Measurements from ENCODE around the gene ERCC2. TPM values are rescaled to one million over a fixed set of nuclear protein-coding genes. Genes with fewer than 3 reads are reported as not detected.

Gene ERCC2
- total and polyA plus RNA-seq, 2 of the 8 experiments (the other 6 are each of a cell fraction or from before 2014, with no cell fraction given): 107 to 117 TPM

GRCh38 chr19:45349126-45349415 lies 21.3 kb downstream of the ERCC2 start:
- FAIRE-seq: no peak
- no peak overlapping the region for H2BK120ac ChIP-seq (replicated peaks; ENCODE audit: low read depth, low read length)
- ChIA-PET POLR2A (ENCODE audit: partially characterized antibody) (interaction anchor here (0.6 to 5.9 kb wide), 5 partner anchors 11 to 306 kb away, joined by 3 to 36 read pairs (median 5); partner anchors contain the start of gene ERCC2), CTCF (ENCODE audit: partially characterized antibody) (interaction anchor here (0.7 to 1.3 kb wide), 4 partner anchors 10 to 149 kb away, joined by 3 to 4 read pairs (median 3); partner anchors contain the start of gene ERCC2)
- H3K27ac ChIP-seq (ENCODE audit: low read depth, low read length): no peak overlapping the region
- no peak overlapping the region for H2AK5ac ChIP-seq (ENCODE audit: low read depth, low read length)
- H3K23ac ChIP-seq (ENCODE audit: insufficient read length): no peak overlapping the region
- H3K14ac ChIP-seq (ENCODE audit: insufficient read length): no peak overlapping the region
- H3K4me2 ChIP-seq (ENCODE audit: insufficient read depth in 1 of 2, low read depth in 2 of 2, low read length in 2 of 2): no peak overlapping the region; a peak in 1 of 4 replicates
- peaks cover 17 to 41% (median 30%) of the 10 kb centered on the region in 4 experiments; a peak in 6 of 8 replicates for H3K36me3 ChIP-seq (ENCODE audit: control insufficient read depth in 2 of 4, insufficient read depth in 4 of 4, low read length in 3 of 4)
- H4K8ac ChIP-seq (ENCODE audit: extremely low read depth, insufficient read depth, low read length): no peak overlapping the region
- H3K27me3 ChIP-seq (replicated peaks in 1 of 4; ENCODE audit: control insufficient read depth in 3 of 4, extremely low read depth in 1 of 4, insufficient read depth in 3 of 4, low read length in 3 of 4): no peaks in the 10 kb centered on the region
- peaks cover 1 to 28% of the 10 kb centered on the region in 2 experiments for H4K20me1 ChIP-seq (replicated peaks in 1 of 2; ENCODE audit: control insufficient read depth in 1 of 2, insufficient read depth in 2 of 2, low read length in 2 of 2)
- no peaks in the 10 kb centered on the region for H3K79me2 ChIP-seq (ENCODE audit: control insufficient read depth in 1 of 2, insufficient read depth in 2 of 2, low read length in 2 of 2)
- no peak overlapping the region for H3K4me3 ChIP-seq (ENCODE audit: extremely low read depth in 1 of 4, insufficient read depth in 2 of 4, low read depth in 3 of 4, low read length in 4 of 4)
- H3K79me1 ChIP-seq (ENCODE audit: low read depth, low read length): no peaks in the 10 kb centered on the region
- H2BK12ac ChIP-seq (ENCODE audit: low read depth, low read length): no peak overlapping the region
- no peaks in the 10 kb centered on the region for H3K9me3 ChIP-seq (ENCODE audit: insufficient read depth in 2 of 2, low read depth in 1 of 2, low read length in 1 of 2)
- no peak overlapping the region for H3K4ac ChIP-seq (replicated peaks; ENCODE audit: insufficient read length, low read depth, low read length)
- H3K4me1 ChIP-seq (replicated peaks in 1 of 4; ENCODE audit: control insufficient read depth in 3 of 4, insufficient read depth in 4 of 4, low read length in 3 of 4): peaks cover 0 to 9% (median 5%) of the 10 kb centered on the region in 4 experiments; a peak in 2 of 7 replicates
- no peak overlapping the region for H3K18ac ChIP-seq (ENCODE audit: extremely low read depth, low read length)
- H4K5ac ChIP-seq (ENCODE audit: insufficient read length, low read depth, low read length): no peak overlapping the region
- 77% methylated on average over 3 of the region's 3 CpGs; no CpG with 5 or more reads in 1 of the 2 experiments for WGBS, 2 experiments (ENCODE audit: extremely low coverage in 1 of 2, insufficient coverage in 1 of 2, insufficient read length in 1 of 2, insufficient replicate concordance in 2 of 2, low coverage in 1 of 2, low lambda C conversion rate in 2 of 2, missing lambda C conversion rate in 1 of 2)
- DNase-seq (ENCODE audit: low read depth in 1 of 2, low spot score in 2 of 2): no peak
- no peak overlapping the region for H2BK5ac ChIP-seq (ENCODE audit: low read depth, low read length)
- H2BK15ac ChIP-seq (ENCODE audit: low read length): no peak overlapping the region
- no peak overlapping the region for H3K56ac ChIP-seq (replicated peaks; ENCODE audit: insufficient read length, low read depth, low read length)
- no peak overlapping the region for H2AFZ ChIP-seq (ENCODE audit: low read length)
- no peak overlapping the region for H2BK20ac ChIP-seq (ENCODE audit: low read length)
- H4K91ac ChIP-seq (replicated peaks; ENCODE audit: insufficient read length, low read length): no peak overlapping the region
- no peaks in the 10 kb centered on the region; the same call in 1 of the 2 replicates for H3K23me2 ChIP-seq (ENCODE audit: low read depth, low read length)
- no peak overlapping the region for H3K9ac ChIP-seq (replicated peaks in 1 of 4; ENCODE audit: extremely low read depth in 1 of 4, low read depth in 3 of 4, low read length in 3 of 4)
- TF ChIP-seq BACH1 (IDR thresholded peaks at IDR 0.05; ENCODE audit: low read length) (no peak), JUN (IDR thresholded peaks at IDR 0.05; ENCODE audit: low read depth, low read length) (no peak), SIX5 (IDR thresholded peaks at IDR 0.05; ENCODE audit: low read depth, low read length) (no peak), CBX8 (IDR thresholded peaks at IDR 0.05; ENCODE audit: borderline replicate concordance, low read depth, low read length) (no peak), TAF7 (optimal IDR thresholded peaks at IDR 0.05; ENCODE audit: borderline replicate concordance, low read depth, low read length) (no peak), CREB1 (IDR thresholded peaks at IDR 0.05) (no peak), PHF8 (conservative IDR thresholded peaks at IDR 0.05; ENCODE audit: low read depth, low read length) (no peak), RXRA (IDR thresholded peaks at IDR 0.05; ENCODE audit: insufficient read depth, low read depth, low read length) (no peak), TAF1 (IDR thresholded peaks at IDR 0.05; ENCODE audit: low read depth, low read length) (no peak), EZH2 (IDR thresholded peaks at IDR 0.05; ENCODE audit: low read depth, low read length, severe bottlenecking) (no peak), CHD1 (IDR thresholded peaks at IDR 0.05; ENCODE audit: low read depth, low read length) (no peak), NANOG (IDR thresholded peaks at IDR 0.05; ENCODE audit: insufficient read depth, low read depth, low read length, poor library complexity, severe bottlenecking) (no peak), SAP30 (IDR thresholded peaks at IDR 0.05; ENCODE audit: insufficient read depth, insufficient replicate concordance, low read length) (no peak)
